ENCODE results near the gene ZNF609. TPM values are rescaled to one million over a fixed set of nuclear protein-coding genes. Genes with fewer than 3 reads are reported as not detected.
A peak's percentile ranks its signal among the peaks of the same experiment; 100 is the strongest.

The ZNF609 gene
- total and polyA plus RNA-seq, 2 experiments from 2014 or later = 6.3 to 11.3 TPM

DNA sequence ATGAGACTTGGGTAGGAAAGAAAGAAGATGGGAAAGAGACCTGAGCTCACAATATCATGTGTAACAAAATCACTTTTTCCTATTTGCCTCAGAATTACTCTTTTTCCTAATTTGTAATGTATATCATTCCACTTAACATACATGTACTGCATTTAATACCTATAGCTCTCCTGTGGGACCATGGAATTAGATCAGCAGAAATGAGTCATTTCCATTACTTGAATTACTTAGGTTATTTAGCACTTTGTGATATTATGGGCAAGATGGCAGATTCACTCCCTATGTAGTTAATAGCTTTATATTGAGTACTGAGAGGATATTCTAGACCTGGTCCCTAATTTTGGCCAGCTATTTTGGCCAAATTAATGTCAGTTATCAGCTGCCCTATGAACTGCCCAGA is 70.5 kb downstream of the ZNF609 start:
- Histone ChIP-seq H3K27me3 (replicated peaks; ENCODE audit: insufficient read depth) (no peaks in the 10 kb centered on the region), H3K4me2 (ENCODE audit: unreplicated experiment) (no peak overlapping the region), H3K27ac (no peak overlapping the region), H4K20me1 (ENCODE audit: insufficient read depth) (no peaks in the 10 kb centered on the region), H3K4me3 (no peak overlapping the region), H3K4me1 (ENCODE audit: insufficient read depth) (peaks cover 28% of the 10 kb centered on the region), H3F3A (ENCODE audit: insufficient read depth) (peaks cover 27% of the 10 kb centered on the region), H3K9me2 (ENCODE audit: insufficient read depth) (no peaks in the 10 kb centered on the region), H3K9me3 (ENCODE audit: low read depth) (no peaks in the 10 kb centered on the region), H3K79me2 (ENCODE audit: insufficient read depth) (peaks cover 94% of the 10 kb centered on the region), H3K36me3 (ENCODE audit: low read depth) (no peaks in the 10 kb centered on the region), H3K9ac (no peak overlapping the region), H2AFZ (no peak overlapping the region)
- no peak for DNase-seq
- TF ChIP-seq EZH2phosphoT487 (IDR thresholded peaks at IDR 0.05; ENCODE audit: insufficient read depth, low read depth) (no peak), EZH2 (IDR thresholded peaks at IDR 0.05; ENCODE audit: insufficient read depth, poor library complexity, severe bottlenecking) (no peak)
- in situ Hi-C loops (cut with MboI) = no loop called here

GRCh38 chr15:64532521-64533315 is 72.3 kb downstream of the ZNF609 start:
- Histone ChIP-seq H2AFZ (no peak overlapping the region), H3K4me2 (ENCODE audit: unreplicated experiment) (no peak overlapping the region), H3K4me1 (ENCODE audit: insufficient read depth) (peaks cover 18% of the 10 kb centered on the region), H3F3A (ENCODE audit: insufficient read depth) (peaks cover 27% of the 10 kb centered on the region), H3K36me3 (ENCODE audit: low read depth) (no peaks in the 10 kb centered on the region), H3K9me2 (ENCODE audit: insufficient read depth) (no peaks in the 10 kb centered on the region), H3K4me3 (no peak overlapping the region), H4K20me1 (ENCODE audit: insufficient read depth) (no peaks in the 10 kb centered on the region; the same call in 1 of the 2 replicates), H3K9ac (no peak overlapping the region), H3K27ac (no peak overlapping the region), H3K9me3 (ENCODE audit: low read depth) (no peaks in the 10 kb centered on the region), H3K27me3 (replicated peaks; ENCODE audit: insufficient read depth) (no peaks in the 10 kb centered on the region), H3K79me2 (ENCODE audit: insufficient read depth) (peaks cover 98% of the 10 kb centered on the region)
- no peak for DNase-seq
- in situ Hi-C loops (cut with MboI) = no loop called here
- WGBS, 2 experiments (ENCODE audit: low coverage in 1 of 2, low lambda C conversion rate in 2 of 2, missing lambda C conversion rate in 2 of 2) = 82 to 84% methylated on average over 12 of the region's 12 CpGs
- TF ChIP-seq EZH2phosphoT487 (IDR thresholded peaks at IDR 0.05; ENCODE audit: insufficient read depth, low read depth) (no peak), EZH2 (IDR thresholded peaks at IDR 0.05; ENCODE audit: insufficient read depth, poor library complexity, severe bottlenecking) (no peak)

- no peaks in the 10 kb centered on the region for H3K27me3 ChIP-seq (replicated peaks; ENCODE audit: insufficient read depth)
- H2AFZ ChIP-seq = 0 out of 2 replicates have a peak overlapping the region, but pooled peaks have one; percentile 26
- no peak for DNase-seq
- WGBS, 2 experiments (ENCODE audit: low coverage in 1 of 2, low lambda C conversion rate in 2 of 2, missing lambda C conversion rate in 2 of 2) = 79 to 81% methylated on average over 4 of the region's 4 CpGs
- H4K20me1 ChIP-seq (ENCODE audit: insufficient read depth) = no peaks in the 10 kb centered on the region; the same call in 1 of the 2 replicates
- H3K36me3 ChIP-seq (ENCODE audit: low read depth) = no peaks in the 10 kb centered on the region
- in situ Hi-C loops (cut with MboI) = no loop called here
- H3K27ac ChIP-seq = peak overlapping the region; percentile 63
- peaks cover 14% of the 10 kb centered on the region for H3K4me1 ChIP-seq (ENCODE audit: insufficient read depth)
- TF ChIP-seq EZH2 (IDR thresholded peaks at IDR 0.05; ENCODE audit: insufficient read depth, poor library complexity, severe bottlenecking) (no peak), EZH2phosphoT487 (IDR thresholded peaks at IDR 0.05; ENCODE audit: insufficient read depth, low read depth) (no peak)
- no peaks in the 10 kb centered on the region for H3K9me3 ChIP-seq (ENCODE audit: low read depth)
- peaks cover 23% of the 10 kb centered on the region for H3F3A ChIP-seq (ENCODE audit: insufficient read depth)
- H3K79me2 ChIP-seq (ENCODE audit: insufficient read depth) = peaks cover 100% of the 10 kb centered on the region
- no peaks in the 10 kb centered on the region for H3K9me2 ChIP-seq (ENCODE audit: insufficient read depth)
- H3K9ac ChIP-seq = no peak overlapping the region
- no peak overlapping the region for H3K4me3 ChIP-seq
- H3K4me2 ChIP-seq (ENCODE audit: unreplicated experiment) = peak overlapping the region; percentile 41
Observed at GRCh38 chr15:64535460-64536243, 75.3 kb downstream of the ZNF609 start.

DNA sequence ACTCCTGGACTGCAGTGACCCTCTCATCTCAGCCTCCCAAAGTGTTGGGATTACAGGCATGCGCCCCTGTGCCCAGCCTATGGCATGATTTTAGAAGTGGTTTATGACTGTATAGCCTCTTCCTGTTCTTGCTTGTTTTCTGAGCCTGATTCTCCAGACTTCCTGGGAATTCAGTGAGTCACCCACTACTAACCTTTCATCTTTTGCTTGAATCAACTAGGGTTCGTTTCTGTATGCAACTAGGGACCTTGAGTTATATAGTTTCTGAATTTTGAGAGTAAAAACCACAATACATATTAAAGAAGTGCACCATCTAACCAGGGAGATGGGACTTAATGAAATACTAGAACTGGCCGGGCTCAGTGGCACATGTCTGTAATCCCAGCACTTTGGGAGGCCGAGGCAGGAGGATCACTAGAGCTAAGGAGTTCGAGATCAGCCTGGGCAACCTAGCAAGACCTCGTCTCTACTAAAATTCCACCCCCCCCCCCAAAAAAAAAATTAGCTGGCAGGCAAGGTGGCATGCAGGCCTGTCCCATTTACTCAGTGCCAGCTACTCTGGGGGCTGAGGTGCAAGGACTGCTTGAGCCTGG is 76.0 kb downstream of the ZNF609 start:
- TF ChIP-seq EZH2 (IDR thresholded peaks at IDR 0.05; ENCODE audit: insufficient read depth, poor library complexity, severe bottlenecking) = no peak
- TF ChIP-seq EZH2phosphoT487 (IDR thresholded peaks at IDR 0.05; ENCODE audit: insufficient read depth, low read depth) = no peak
- 0 out of 2 replicates have a peak overlapping the region, but pooled peaks have one; percentile 26 for H2AFZ ChIP-seq
- no peaks in the 10 kb centered on the region for H3K36me3 ChIP-seq (ENCODE audit: low read depth)
- 58 to 59% methylated on average over 6 of the region's 6 CpGs for WGBS, 2 experiments (ENCODE audit: low coverage in 1 of 2, low lambda C conversion rate in 2 of 2, missing lambda C conversion rate in 2 of 2)
- H3K9me2 ChIP-seq (ENCODE audit: insufficient read depth) = no peaks in the 10 kb centered on the region
- H3K4me1 ChIP-seq (ENCODE audit: insufficient read depth) = peaks cover 14% of the 10 kb centered on the region
- 0 out of 2 replicates have a peak overlapping the region, but pooled peaks have one; percentile 9 for H3K4me3 ChIP-seq
- in situ Hi-C loops (cut with MboI) = no loop called here
- H4K20me1 ChIP-seq (ENCODE audit: insufficient read depth) = no peaks in the 10 kb centered on the region; the same call in 1 of the 2 replicates
- no peaks in the 10 kb centered on the region for H3K9me3 ChIP-seq (ENCODE audit: low read depth)
- H3K27me3 ChIP-seq (replicated peaks; ENCODE audit: insufficient read depth) = no peaks in the 10 kb centered on the region
- H3K9ac ChIP-seq = no peak overlapping the region
- peak; percentile 85 for DNase-seq
- peaks cover 100% of the 10 kb centered on the region for H3K79me2 ChIP-seq (ENCODE audit: insufficient read depth)
- peak overlapping the region; percentile 41 for H3K4me2 ChIP-seq (ENCODE audit: unreplicated experiment)
- H3K27ac ChIP-seq = peak overlapping the region; percentile 63
- H3F3A ChIP-seq (ENCODE audit: insufficient read depth) = peaks cover 23% of the 10 kb centered on the region
